Prostate gland (tissue), 2 donors: ENCODE data around the gene EFCAB8.

Source experiments
- POLR2A ChIP-seq: fragments of 450-650 bp; IDR thresholded peaks from one replicate; pipeline ENCODE4 v1.6.1; 2016; ENCODE audit warnings: antibody characterized with exemption, mild to moderate bottlenecking
- POLR2AphosphoS5 ChIP-seq: sonication (generic); formaldehyde crosslinking; IDR thresholded peaks from one replicate; pipeline ENCODE4 v1.6.1; 2017; ENCODE audit warnings: antibody characterized with exemption
- TF ChIP-seq, protein P1 (sequence below), 4 experiments: fragments of 200-600 bp in 2 of 4; fragments of 450-650 bp in 2 of 4; sonication (generic) in 2 of 4; IDR thresholded peaks; 1 replicate in 3 of 4; 2 replicates in 1 of 4; pipeline ENCODE4 v1.5.1; 2016 to 2019; ENCODE audit warnings: antibody characterized with exemption in 4 of 4, mild to moderate bottlenecking in 2 of 4, moderate library complexity in 2 of 4

DNA sequence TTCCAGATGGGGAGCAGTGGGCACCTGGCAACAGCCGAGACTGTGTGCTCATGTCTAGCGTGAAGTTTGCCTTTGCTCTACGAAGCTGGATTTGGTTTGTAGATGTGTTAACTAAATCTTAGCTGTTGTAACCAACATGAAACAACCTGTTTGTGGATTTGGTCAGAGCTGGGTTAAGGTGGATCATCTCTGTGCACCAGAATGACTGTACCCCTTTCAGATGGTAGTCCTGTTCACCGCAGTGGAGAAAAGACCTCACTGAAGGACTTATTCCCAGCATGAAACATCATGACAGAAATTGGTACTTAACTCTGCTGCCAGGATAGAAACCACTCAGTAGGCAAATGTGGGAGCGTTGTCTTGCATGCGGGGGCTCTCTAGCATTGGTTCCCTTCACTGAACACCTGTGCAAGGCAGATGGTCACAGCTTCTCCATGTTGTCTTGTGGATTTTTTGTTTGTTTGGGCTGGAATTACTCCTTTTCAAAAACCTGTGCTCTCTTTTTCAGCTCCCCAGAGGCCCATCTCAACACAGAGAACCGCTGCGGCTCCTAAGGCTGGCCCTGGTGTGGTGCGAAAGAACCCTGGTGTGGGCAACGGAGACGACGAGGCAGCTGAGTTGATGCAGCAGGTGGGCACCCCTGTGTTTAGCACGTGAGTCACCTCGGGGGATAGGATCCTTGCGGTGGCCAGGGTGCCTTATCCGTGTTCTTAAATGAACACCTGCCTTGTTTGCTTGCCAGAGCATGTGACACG lies 19.3 kb upstream of the EFCAB8 start:
- TF ChIP-seq, protein P1, sequence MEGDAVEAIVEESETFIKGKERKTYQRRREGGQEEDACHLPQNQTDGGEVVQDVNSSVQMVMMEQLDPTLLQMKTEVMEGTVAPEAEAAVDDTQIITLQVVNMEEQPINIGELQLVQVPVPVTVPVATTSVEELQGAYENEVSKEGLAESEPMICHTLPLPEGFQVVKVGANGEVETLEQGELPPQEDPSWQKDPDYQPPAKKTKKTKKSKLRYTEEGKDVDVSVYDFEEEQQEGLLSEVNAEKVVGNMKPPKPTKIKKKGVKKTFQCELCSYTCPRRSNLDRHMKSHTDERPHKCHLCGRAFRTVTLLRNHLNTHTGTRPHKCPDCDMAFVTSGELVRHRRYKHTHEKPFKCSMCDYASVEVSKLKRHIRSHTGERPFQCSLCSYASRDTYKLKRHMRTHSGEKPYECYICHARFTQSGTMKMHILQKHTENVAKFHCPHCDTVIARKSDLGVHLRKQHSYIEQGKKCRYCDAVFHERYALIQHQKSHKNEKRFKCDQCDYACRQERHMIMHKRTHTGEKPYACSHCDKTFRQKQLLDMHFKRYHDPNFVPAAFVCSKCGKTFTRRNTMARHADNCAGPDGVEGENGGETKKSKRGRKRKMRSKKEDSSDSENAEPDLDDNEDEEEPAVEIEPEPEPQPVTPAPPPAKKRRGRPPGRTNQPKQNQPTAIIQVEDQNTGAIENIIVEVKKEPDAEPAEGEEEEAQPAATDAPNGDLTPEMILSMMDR (IDR thresholded peaks at IDR 0.05) = no peak
- no peak for TF ChIP-seq POLR2A
- TF ChIP-seq POLR2AphosphoS5 = no peak
